ENCODE measurements around the gene PTPRJ. TPM values are rescaled to one million over a fixed set of nuclear protein-coding genes. Genes with fewer than 3 reads are reported as not detected.

The PTPRJ gene
- total and polyA plus RNA-seq, 9 of the 15 experiments (the other 6 are each of a cell fraction or from before 2014, with no cell fraction given), result 0.56 to 10.7 (median 4.8) TPM

- TF ChIP-seq ZBTB40 (IDR thresholded peaks at IDR 0.05) (peak; percentile 55; the same call in 1 of the 2 replicates), ZBTB40 (CRISPR knock-in tag; IDR thresholded peaks at IDR 0.05) (no peak), RBBP5 (IDR thresholded peaks at IDR 0.05; ENCODE audit: borderline replicate concordance, insufficient read depth, low read length, poor library complexity, severe bottlenecking) (no peak), ZNF280B (CRISPR knock-in tag; IDR thresholded peaks at IDR 0.05) (no peak), REST (IDR thresholded peaks at IDR 0.05; ENCODE audit: borderline replicate concordance) (no peak), REST (CRISPR knock-in tag; IDR thresholded peaks at IDR 0.05; ENCODE audit: low read depth) (no peak), ELF1 (tag; IDR thresholded peaks at IDR 0.05) (peak; percentile 41; the same call in 1 of the 2 replicates)
These were observed 75.2 kb downstream of the PTPRJ start (continued) for GRCh38 chr11:48055292-48056132.

All from K562 (cell line).